Stimulated activated CD4-positive, alpha-beta T cell treated with anti-CD3 and anti-CD28 coated beads, TNF-alpha, amount 100 ng/mL, for 1 hour (primary cell): ENCODE results near the gene PPP4C.
A peak's percentile ranks its signal among the peaks of the same experiment; 100 is the strongest.
"Not testable (repeated sequence)": the region's sequence is repeated elsewhere in the genome, so short reads cannot be mapped to it uniquely, and the experiment has no call there.

Experiments used
- DNase-seq, 3 donors: peaks; one replicate each; pipeline ENCODE4 v3.0.0-alpha.2; 2020; ENCODE audit warnings: low read depth in 3 of 3, low spot score in 1 of 3

The PPP4C gene

DNA sequence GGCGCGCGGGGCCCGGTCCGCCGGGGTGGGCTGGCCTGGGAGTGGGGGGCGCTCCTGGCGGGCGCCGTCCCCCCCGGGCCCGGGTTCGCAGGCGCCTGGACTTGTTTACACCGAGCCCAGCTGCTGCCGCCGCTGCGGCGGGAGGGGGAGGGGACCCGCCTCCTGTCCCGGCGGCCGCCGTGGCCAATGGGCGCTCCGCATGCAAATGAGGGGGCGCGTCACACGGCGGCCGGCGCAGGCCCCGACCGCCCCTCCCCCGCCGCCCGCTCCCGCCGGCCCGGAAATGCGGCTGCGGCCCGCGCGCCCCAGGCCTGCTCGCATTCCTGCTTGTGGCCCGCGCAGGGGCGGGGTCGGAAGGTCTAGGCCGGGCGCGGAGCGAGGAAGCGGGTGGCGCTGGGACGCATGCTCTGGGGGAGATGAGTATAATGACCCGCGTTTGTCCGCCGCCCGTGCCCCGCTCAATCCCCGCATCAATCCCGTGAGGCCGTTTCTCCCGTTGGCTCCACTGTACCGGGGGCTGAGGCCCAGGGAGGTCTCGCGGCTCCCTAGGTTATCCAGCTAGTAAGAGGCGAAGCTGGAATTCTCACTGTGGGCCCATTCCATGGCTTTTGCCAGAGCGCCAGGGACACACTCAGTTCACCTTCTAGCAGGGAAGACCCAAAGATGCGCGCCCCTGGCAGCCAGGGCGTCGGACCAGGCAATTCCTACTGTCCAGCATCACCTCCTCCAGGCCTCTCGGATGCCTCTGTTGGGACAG, 20.5 kb downstream of the PPP4C start, which contains the start of gene YPEL3:
Gene YPEL3, minus strand, starts transcription at position 109 of the 757 bp plus-strand sequence. CDS start 731 bp downstream, outside the sequence.
- DNase-seq: peak; percentile 79 to 80 (median 79)

DNA sequence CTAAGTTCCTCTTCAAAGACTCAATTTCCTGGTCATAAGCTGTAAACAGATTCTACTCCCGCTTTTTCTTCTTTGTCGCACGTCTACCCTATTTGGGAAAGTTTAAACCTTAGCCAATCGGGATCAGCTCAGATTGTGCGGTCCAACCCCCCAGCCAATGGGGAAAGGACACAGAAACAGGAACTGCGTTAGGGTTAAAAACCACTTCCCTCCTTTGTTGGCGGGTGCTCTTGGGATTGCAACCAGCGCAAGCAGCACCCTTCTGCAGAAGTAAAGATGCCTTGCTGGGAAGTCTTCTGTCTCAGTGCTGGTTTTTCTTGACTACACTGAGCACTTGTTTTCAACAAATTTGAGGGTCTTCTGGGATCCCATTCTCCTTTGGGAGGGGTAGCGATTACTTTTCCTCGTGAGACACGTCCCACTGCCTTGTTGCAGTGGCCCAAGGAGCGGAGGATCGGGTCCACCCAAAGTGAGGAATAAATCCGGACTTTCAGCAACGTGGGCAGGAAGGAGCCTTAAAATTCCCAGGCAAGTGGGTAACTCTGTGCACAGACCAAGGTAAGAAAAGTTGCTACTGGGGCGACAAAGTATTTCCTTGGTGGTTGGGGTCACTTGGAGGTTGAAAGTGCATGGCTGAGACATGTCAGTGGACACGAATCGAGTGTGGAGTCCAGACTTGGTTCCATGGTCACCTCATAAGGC, 21.2 kb downstream of the PPP4C start:
- no peak for DNase-seq

DNA sequence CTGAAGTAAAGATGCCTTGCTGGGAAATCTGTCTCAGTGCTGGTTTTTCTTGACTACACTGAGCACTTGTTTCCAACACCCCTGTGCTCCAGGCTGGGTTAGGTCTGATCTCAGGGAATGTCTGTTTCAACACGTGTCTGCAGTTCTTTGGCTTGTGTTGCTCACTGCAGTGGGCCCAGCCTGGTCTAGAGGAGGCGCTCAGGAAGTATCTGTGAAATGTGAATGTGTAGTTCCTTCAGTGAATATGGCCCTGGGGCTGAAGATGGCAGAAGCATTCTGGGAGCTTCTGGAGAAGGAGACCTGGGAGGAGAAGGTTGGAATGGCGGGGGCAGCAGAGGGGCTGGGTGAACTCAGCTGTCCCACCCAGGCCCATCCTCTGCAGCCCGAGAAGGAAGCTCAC, 28.3 kb downstream of the PPP4C start:
- no peak for DNase-seq

DNA sequence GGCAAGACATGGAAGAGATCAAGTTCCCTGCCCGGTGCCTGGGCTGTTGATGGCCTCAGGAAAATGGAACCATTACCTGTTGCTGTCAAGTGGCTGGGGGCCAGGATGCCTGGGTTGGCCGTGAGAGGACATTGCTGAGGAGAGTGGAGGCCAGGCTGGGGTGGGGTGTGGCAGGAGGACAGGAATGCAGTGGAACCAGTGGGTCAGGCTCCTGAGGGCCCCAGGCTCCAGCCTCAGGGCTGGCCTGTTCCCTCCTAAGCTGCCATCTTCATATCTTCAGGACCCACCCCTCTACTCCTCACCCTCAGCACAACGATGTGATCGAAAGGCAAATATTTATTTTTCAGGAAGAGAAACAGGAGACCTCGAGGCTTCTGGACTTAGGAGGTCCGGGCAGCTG, 28.7 kb downstream of the PPP4C start:
- DNase-seq: no peak

DNA sequence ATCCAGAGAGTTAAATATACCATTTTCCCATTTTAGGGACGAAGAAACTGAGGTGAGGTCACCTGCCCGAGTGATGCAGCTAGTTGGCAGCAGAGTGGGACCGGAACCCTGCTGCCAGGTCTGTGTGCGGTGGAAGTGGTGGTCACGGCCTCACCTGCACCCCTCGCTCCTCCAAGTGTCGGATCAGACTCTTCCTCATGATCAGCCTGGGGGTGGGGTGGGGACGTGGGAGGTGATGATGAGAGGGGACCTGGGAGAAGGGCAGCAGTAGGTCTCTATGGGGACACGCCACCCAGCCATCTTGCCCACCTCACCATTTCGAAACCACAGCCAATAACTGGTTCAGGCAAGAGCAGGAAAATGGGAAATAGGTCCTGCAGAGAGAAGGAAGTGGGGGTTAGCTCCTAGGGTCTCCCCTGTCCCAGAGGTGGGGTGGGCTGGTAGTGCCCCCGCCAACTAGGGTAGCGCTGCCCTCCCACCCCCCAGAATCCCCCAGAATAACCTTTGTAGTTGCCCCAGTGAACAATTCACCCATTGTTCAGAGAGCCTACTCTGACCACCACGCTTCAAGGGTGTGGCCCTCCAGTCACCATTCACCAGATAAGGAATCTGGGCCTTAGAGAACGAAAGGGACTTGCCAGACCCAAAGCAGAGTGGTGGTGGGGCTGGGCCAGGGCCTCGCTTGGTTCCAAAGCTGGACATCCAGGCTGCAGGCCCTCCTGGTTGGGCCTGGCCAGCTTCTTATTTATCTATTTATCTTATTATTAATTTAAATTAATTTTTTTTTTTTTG, 32.5 kb downstream of the PPP4C start:
- no peak for DNase-seq

DNA sequence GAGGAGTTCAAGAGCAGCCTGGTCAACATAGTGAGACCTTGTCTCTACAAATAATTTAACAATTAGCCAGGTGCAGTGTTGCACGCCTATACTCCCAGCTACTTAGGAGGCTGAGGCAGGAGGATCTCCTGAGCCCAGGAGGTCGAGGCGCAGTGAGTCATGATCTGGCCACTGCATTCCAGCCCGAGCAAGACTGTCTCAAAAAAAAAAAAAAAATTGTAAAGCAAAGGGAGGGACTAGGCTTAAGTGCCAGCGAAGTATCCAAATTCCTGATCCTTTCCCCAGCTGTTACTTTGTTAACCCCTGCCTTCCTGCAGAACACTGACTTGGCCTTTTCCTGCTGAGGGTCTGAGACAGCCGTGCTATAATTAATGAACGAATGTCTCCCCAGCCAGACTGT, 34.9 kb downstream of the PPP4C start:
- no peak for DNase-seq

DNA sequence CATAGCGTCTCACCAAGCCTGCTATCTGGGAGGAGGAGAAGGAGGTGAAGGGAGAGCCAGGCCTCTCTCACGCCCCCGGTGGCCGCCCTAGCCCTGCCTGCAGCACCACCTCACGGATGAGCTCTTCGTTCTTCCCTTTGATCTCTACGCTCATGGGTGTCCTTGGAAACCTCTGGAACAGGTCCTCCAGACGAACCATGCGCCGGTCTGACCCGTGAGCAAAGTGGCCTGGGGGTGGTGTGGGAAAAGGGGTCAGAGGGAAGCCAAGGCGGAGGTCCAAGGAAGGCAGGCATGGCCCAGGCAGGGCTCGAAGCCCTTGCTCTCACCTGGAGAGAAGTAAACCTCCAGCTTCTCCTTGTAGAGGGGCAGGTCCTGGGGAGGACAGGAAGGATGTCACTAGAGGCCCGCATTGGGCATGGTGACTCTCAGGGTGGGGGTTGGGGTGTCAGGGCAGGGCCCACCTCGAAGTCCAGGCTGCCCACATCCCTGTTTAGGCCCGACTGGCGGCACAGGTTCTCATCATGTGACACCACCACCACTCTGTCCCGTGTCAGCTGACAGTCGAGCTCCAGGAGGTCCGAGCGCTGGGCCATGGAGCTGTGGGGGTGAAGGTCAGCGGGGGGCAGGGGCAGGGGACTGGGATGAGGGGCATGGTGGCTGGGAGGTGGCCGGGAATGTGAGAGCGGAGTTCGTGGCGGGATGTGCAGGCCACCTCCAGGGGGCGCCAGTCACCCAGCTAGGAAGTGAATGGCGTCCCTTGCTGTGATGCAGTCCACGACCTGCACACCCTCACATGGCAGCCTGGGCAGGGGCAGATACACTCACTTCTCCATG, 36.6 kb downstream of the PPP4C start:
- peak in 1 of 3 donors; percentile 47 for DNase-seq

DNA sequence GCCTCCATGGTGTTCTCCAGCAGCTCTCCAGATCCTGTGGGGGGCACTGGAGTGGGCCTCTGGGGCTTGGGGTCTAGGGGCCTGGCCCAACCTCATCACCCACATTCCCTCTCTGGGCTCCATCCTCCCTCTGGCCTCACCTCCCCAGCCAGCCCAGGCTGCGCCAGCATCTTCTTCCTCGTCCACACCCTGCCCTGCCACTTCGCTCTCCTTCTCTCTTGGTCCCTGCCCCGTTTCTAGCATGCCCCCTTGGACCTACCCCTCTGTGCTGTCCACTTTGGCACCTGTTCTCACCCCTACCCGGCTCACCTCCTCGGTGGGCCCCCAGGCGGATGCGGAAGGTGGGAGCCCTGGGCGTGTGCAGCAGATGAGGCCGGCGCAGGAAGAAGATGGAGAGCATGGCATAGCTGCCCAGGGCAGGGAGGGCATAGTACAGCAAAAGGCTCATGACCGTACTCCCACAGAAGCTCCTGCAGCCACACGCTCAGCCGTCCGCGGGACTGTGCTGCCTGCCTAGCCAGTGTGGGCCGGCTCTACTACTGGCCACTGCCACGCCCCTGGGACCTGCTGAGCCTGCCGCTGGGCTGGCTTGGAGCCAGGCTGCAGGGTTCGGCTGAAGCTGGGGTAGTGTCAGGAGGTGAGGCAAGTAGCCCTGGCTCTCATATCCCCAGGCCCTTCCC, 37.4 kb downstream of the PPP4C start, which contains the start of gene GDPD3:
Gene GDPD3, minus strand, starts transcription at position 507 of the 680 bp plus-strand sequence. Its CDS starts 59 bp downstream, at position 448.
- no peak for DNase-seq

DNA sequence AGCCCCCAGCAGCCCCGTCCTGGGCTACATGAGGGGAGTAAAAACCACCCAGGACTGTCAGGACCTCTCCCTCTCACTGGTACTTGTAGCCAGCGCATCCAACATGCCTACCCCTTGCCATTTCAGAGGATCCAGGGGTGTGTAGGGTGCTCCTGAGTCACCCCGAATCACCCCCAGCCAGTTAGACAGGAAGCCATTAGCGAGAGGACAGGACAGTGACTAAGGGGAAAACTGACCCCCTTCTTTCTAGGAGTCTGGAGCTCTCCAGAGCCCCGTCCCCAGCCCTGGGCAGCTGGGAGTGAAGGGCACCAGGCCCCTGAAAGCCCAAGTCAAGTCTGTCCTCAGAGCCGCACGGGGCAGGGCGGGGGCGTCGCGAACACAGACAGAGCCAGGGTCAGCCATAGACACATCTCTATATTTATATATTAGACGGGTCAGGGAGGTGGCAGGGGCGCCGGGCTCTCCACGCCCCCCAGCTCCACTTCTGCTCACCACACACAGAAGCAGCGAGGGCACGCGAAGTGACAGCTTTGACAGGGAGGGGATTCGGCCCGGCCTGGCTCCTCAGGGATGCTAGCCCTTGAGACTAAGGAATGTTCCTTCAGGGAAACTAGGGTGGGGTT, 38.0 kb downstream of the PPP4C start:
- no peak for DNase-seq

DNA sequence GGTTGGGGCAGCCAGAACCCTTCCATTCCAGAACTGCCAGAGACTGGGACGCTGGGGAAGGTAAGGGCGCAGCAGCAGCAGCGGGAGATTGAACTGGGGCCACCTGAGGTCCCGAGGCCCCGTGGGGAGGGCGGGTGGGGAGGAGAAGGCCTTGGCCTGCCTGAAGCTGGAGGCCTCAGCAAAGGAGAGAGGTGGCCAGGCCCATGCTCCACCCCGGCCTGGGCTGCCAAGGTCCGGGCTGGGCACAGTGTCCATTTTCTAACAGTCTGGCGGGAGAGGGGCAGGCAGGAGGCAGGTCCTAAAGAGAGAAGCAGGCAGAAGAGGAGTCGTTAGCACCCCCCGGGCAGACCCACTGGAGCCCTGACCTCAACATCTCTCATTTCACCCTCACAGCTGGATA, 38.6 kb downstream of the PPP4C start:
- DNase-seq: no peak

DNA sequence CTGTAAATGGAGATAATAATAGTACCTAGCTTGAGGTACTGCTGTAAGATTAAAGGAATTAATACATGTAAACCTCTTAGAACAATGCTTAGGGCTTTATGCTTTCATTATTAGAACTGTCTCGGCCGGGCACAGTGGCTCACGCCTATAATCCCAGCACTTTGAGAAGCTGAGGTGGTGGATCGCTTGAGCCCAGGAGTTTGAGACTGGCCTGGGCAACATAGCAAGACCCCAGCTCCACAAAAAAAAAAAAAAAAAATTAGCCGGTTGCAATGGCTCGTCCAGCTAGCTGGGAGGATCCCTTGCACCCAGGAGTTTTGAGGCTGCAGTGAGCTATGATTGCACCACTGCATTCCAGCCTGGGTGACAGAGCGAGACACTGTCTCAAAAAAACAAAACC, 39.0 kb downstream of the PPP4C start:
- not testable (repeated sequence) for DNase-seq

DNA sequence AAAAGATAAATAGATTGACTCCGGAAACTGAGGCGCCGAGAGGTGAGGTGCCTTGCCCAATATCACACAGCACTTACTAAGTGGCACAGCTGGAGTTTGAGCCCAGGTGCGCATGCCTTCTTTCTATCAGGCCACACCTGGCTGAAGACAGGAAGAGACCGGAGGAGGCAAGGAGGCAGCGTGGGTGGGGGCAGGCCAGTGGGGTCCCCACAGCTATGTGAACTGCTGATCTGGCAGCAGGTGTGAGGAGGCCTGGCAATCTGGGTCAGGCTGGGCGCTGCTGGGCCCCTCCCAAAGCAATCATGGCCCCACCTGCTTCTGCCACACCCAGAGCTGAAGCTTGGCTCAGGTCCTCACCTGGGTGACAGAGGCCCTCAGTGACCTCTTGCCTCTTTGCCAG, 39.4 kb downstream of the PPP4C start:
- no peak for DNase-seq

DNA sequence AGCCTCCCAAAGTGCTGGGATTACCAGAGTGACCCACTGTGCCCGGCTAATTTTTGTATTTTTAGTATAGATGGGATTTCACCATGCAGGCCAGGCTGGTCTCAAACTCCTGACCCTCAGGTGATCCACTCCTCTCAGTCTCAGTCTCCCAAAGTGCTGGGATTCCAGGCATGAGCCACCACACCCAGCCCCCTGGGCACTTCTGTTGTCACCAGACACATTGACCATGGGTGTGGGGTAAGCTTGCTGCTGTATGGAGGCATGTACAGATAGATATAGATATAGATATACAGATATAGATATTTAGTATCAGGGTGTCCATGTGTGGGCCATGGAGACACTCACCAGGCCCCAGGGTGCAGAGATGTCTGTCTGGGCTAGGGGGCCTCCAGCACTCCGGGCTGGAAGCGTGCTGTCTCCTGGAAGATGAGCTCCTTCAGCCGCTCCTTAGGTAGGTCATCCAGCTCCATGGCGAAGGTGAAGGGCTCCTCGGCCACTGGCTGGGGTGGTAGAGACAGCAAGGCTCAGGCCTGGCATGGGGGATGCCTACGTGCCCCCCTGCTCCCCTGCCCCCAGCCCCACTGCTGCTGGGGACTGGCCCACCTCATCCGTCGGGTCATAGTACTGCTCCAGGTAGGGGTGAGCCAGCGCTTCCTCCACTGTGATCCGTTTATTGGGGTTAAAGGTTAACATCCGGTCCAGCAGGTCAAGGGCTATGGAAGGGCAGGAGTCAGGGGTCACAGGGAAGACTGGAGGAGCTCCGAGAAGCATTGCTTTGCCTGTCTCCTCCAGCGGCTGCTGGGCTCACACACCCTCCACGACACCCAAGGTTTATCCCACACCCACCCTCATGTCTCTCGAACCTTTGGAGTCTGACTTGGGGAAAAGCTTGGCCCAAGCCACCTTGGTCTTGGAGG, 40.8 kb downstream of the PPP4C start:
- no peak for DNase-seq

DNA sequence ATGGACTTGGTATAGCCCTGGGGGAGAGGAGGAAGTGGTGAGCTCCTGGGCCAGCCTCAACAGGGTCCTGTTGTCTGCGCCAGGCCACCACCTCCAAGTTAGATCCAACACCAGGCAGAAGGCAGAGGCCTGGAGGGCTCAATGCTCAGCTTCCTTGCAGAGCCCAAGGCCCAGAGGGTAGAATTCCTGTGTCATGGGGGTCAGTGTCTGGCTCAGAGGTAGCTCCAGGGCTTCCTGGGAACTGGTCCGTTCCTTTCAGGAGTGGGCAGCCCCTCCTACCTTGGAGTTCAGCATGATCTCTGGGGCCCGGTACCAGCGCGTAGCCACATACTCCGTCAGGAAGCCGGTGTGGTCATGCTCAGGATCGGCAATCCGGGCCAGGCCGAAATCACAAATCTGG, 42.0 kb downstream of the PPP4C start:
- DNase-seq: no peak

DNA sequence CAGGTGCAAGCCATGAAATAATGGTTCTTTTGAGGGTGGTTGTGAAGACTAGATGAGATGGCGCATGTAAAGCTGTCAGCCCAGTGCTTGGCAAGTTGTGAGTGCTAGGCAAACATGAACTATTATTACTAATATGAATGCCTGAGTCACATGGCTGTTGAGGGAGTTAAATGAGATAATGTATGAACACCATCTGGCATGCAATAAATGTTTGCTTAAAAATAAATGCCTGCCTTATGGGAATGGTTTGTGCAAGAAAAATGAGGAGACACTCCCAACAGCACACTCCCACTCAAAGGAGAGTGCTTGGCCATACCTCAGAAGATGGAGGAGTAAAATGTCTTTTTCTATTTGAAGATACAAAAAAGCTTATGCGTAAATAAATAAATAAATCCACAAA, 43.6 kb downstream of the PPP4C start:
- DNase-seq: no peak

DNA sequence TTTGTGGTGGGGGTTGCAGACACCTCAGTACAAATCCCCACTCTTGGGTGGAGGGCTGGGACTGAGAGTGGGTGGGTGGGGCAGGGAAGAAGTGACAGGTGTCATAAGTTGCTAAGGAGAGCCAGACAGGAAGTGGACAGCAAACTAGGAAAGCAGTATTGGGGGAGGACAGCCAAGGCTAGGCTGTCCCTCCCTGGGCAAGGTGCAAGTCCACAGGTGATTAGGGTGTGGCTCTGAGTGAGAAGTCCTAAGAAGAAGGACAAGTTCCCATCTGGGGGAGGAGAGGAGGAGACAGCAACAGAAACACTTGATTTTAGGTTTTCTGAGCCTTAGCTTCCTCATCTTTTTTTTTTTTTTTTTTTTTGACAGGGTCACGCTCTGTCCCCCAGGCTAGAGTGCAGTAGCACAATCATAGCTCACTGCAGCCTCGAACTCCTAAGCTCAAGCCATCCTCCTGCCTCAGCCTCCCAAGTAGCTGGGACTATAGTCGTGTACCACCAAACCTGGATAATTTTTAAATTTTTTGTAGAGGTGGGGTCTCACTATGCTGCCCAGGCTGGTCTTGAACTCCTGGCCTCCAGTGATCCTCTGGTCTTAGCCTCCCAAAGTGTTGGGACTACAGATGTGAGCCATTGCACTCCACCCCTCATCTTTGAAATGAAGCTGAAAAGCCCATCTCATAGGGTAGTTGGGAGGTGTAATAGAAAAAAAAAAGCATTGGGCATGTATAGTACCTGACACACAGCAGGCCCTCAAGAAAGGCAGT, 44.7 kb downstream of the PPP4C start:
- no peak for DNase-seq

DNA sequence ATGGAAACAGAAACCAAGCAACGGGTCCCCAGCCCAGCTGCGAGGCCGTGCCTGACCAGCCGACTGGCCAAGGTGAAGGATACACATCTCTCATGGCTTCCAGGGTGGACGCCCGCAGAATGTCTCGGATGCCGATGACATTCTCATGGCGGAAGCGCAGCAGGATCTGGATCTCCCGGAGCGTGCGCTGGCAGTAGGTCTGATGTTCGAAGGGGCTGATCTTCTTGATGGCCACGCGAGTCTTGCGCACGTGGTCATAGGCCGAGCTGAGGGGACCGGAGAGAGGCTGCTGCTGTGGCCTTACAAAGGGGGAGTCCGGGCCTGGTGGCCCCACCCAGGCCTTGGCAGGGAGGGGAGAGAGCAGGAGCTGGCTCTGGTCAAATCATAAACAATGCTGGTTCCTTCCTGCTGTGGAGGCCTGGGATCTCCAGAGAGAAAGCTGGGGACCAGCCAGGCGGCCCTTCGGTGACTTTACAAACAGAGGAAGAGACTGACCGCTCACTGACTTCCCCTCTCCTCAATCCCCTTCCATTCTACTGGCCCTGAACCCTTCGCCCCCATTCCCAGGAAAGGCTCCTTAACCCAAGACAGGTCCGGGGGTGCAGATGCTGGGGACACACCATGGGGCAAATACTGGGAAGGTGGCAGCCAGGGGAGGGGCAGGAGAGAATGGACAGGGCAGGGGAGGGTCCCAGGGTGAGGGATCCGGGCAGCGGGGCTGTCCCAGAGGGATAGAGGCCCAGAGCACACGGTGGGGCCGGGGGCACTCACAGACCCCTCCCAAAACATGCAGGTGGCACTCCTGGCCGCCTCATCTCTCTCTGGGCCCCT, 46.2 kb downstream of the PPP4C start:
- no peak for DNase-seq
